Measurements from ENCODE around the gene EID3. TPM values are rescaled to one million over a fixed set of nuclear protein-coding genes. Genes with fewer than 3 reads are reported as not detected.

The EID3 gene
- total and polyA plus RNA-seq, 10 of the 15 experiments (the other 5 are each of a cell fraction or from before 2014, with no cell fraction given) = 0.92 to 7.0 (median 4.3) TPM

GRCh38 chr12:104303538-104304151, at the start of gene EID3 (continued):
- TF ChIP-seq CUX1 (IDR thresholded peaks at IDR 0.05; ENCODE audit: insufficient replicate concordance, low read depth, low read length) (no peak), HDAC2 (IDR thresholded peaks at IDR 0.05) (no peak), SPI1 (IDR thresholded peaks at IDR 0.05; ENCODE audit: borderline replicate concordance, insufficient read depth, low read depth, low read length) (no peak), NBN (IDR thresholded peaks at IDR 0.05) (no peak), EGR1 (IDR thresholded peaks at IDR 0.05; ENCODE audit: borderline replicate concordance in 1 of 2, low read depth in 2 of 2, low read length in 2 of 2) (no peak; a peak in 1 of 3 replicates), REST (IDR thresholded peaks at IDR 0.05; ENCODE audit: low read depth, low read length) (no peak), MLLT1 (IDR thresholded peaks at IDR 0.05) (no peak), KAT2A (conservative IDR thresholded peaks at IDR 0.05; ENCODE audit: control insufficient read depth, low read depth, low read length) (no peak), CBX3 (IDR thresholded peaks at IDR 0.05; ENCODE audit: borderline replicate concordance, low read depth) (no peak), SUZ12 (IDR thresholded peaks at IDR 0.05; ENCODE audit: unreplicated experiment) (no peak), IRF3 (IDR thresholded peaks at IDR 0.05) (no peak), ZNF592 (IDR thresholded peaks at IDR 0.05) (no peak), NFXL1 (IDR thresholded peaks at IDR 0.05; ENCODE audit: borderline replicate concordance) (no peak)

Measured in GM12878 (cell line).